Body of pancreas (tissue), 4 donors: Measurements from ENCODE around the gene MYL5. TPM values are rescaled to one million over a fixed set of nuclear protein-coding genes. Genes with fewer than 3 reads are reported as not detected.

ENCODE experiments used
- ATAC-seq: fragments of 150-250 bp; one replicate; pipeline ENCODE4 v1.9.1; 2016
- DNase-seq, 4 donors: peaks; one replicate each; pipeline ENCODE4 v3.0.0-alpha.2; 2019
- H3K27ac ChIP-seq, 4 donors: fragments of 200-600 bp; sonication (generic); 1 replicate in 3 of 4; 2 replicates in 1 of 4; pipeline versions ENCODE4 v1.5.1 to v1.6.1; 2016 to 2019; ENCODE audit warnings: mild to moderate bottlenecking in 1 of 4, mixed read lengths in 1 of 4, moderate library complexity in 1 of 4
- H3K27me3 ChIP-seq, 2 donors: fragments of 200-600 bp; sonication (generic); one replicate each; pipeline ENCODE4 v1.6.0; 2016; ENCODE audit warnings: mild to moderate bottlenecking in 1 of 2
- H3K36me3 ChIP-seq, 2 donors: fragments of 200-600 bp; sonication (generic); replicated peaks in 1 of 2; 2 replicates each; pipeline ENCODE4 v1.5.1; 2016; ENCODE audit warnings: low read depth in 2 of 2; ENCODE audit not compliant: insufficient read depth in 1 of 2
- H3K4me1 ChIP-seq: fragments of 200-600 bp; sonication (generic); one replicate; pipeline ENCODE4 v1.6.0; 2016
- H3K4me3 ChIP-seq, 2 donors: fragments of 200-600 bp; sonication (generic); 1 replicate in 1 of 2; 2 replicates in 1 of 2; pipeline ENCODE4 v1.5.1; 2016 to 2019
- H3K9me3 ChIP-seq, 3 donors: fragments of 200-600 bp; sonication (generic); 1 replicate in 2 of 3; 2 replicates in 1 of 3; pipeline ENCODE4 v1.5.1; 2016
- POLR2A ChIP-seq, 3 donors: fragments of 450-650 bp; IDR thresholded peaks; one replicate each; pipeline ENCODE4 v1.6.1; 2016; ENCODE audit warnings: antibody characterized with exemption in 3 of 3, mild to moderate bottlenecking in 2 of 3
- WGBS, 2 donors: methylation state at CpG; one replicate each; pipeline ENCODE4 v1.1.5; 2017; 5-methylcytosine and 5-hydroxymethylcytosine counted together
- intact Hi-C: fragments of 100-400 bp; cut with DNase I; formaldehyde crosslinking; loops from one replicate; pipeline ENCODE4 v1.15.1; 2023
- total RNA-seq, 2 donors: library from RNA; depleted of rRNA; stranded (reverse); fragments of >200 nt; gene quantifications; one replicate each; pipeline ENCODE4 v1.1.0, GENCODE V29; 2016
- TF ChIP-seq, protein P1 (sequence below), 7 experiments: fragments of 450-650 bp in 4 of 7; fragments of 200-600 bp in 3 of 7; sonication (generic) in 3 of 7; IDR thresholded peaks; one replicate each; pipeline ENCODE4 v1.5.1; 2016 to 2019; ENCODE audit warnings: antibody characterized with exemption in 7 of 7

Gene MYL5
- total RNA-seq, 2 donors from 2014 or later: 3.0 to 6.0 TPM

DNA sequence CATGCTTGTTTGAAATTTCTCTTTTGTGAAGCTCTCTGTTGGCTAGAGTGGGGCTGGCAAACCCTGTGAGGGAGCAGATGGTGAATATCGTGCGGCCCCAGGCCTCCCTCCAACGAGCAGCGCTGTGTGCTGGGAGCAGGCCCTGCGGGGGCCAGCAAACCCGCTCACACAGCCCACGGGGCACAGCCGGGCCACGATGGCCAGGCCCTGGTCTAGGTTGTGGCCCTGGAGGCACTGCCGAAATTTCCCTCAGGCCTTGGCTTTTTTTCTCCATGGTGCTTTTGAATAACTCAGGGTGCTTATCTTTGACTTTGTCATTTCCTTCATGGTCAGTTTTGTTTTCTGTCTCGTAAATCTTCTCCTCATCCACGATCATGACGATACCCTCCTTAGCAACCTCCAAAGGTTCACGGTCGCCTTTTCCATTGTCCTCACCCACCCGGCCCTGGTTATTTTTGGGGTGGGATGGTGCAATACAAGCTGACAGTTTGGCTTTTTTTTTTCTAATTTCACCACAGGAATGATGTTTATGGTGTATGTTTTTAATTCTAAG, 52.0 kb downstream of the MYL5 start:
- WGBS, 2 donors: 69 to 78% methylated on average over 15 to 16 of the region's 16 CpGs
- H3K36me3 ChIP-seq: no peaks in the 10 kb centered on the region
- intact Hi-C loops: no loop called here
- no peak for TF ChIP-seq POLR2A (IDR thresholded peaks at IDR 0.05)
- TF ChIP-seq, protein P1, sequence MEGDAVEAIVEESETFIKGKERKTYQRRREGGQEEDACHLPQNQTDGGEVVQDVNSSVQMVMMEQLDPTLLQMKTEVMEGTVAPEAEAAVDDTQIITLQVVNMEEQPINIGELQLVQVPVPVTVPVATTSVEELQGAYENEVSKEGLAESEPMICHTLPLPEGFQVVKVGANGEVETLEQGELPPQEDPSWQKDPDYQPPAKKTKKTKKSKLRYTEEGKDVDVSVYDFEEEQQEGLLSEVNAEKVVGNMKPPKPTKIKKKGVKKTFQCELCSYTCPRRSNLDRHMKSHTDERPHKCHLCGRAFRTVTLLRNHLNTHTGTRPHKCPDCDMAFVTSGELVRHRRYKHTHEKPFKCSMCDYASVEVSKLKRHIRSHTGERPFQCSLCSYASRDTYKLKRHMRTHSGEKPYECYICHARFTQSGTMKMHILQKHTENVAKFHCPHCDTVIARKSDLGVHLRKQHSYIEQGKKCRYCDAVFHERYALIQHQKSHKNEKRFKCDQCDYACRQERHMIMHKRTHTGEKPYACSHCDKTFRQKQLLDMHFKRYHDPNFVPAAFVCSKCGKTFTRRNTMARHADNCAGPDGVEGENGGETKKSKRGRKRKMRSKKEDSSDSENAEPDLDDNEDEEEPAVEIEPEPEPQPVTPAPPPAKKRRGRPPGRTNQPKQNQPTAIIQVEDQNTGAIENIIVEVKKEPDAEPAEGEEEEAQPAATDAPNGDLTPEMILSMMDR (IDR thresholded peaks at IDR 0.05): no peak
- no peak overlapping the region for H3K27ac ChIP-seq
- no peak overlapping the region for H3K4me3 ChIP-seq
- H3K27me3 ChIP-seq: no peaks in the 10 kb centered on the region
- no peaks in the 10 kb centered on the region for H3K4me1 ChIP-seq
- ATAC-seq: no peak
- no peak for DNase-seq
- H3K9me3 ChIP-seq: no peaks in the 10 kb centered on the region

DNA sequence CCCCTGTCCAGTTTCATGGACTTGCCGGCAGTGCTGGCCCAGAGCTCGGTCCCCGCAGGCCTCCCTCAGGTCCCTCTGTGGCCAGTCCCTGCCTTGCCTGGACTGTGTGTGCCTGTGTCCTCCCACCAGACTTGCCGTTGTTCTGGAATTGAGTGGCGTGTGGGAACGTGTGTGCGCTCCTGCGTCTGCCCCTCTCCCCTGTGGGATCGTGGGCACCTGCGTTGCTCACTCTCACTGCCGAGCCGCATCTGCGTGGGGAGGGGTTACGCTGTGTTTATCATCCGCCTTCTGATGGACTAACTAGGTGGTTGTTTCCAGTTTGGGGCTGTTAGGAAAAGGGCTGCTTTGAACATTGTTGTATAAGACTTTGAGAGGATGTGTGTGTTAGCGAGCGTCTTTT, 52.5 kb downstream of the MYL5 start:
- Histone ChIP-seq H3K4me3 (no peak overlapping the region), H3K36me3 (no peaks in the 10 kb centered on the region), H3K9me3 (no peaks in the 10 kb centered on the region), H3K4me1 (no peaks in the 10 kb centered on the region), H3K27ac (no peak overlapping the region), H3K27me3 (no peaks in the 10 kb centered on the region)
- no peak for ATAC-seq
- TF ChIP-seq POLR2A (IDR thresholded peaks at IDR 0.05): no peak
- TF ChIP-seq, protein P1 (IDR thresholded peaks at IDR 0.05): no peak
- DNase-seq: no peak
- intact Hi-C loops: no loop called here
- 77 to 92% methylated on average over 13 to 17 of the region's 17 CpGs for WGBS, 2 donors

DNA sequence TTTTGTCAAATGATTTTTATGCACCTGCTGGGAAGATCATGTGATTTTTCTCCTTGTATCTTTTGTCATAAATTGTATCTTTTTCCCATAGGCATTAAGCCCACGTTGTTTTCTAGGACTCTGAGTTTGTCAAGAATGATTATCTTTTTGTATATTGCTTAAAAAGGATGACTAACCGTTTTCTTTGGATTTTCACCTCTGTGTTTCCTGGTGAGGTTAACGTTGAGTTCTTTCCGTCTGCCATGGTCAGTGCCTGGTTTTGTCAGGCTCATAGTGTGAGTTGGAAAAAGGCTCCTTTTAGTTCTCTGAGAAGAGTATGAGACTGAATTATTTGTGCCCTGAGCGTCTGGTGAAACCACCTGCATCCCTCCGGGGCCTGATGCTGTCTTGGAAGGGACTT, 53.2 kb downstream of the MYL5 start:
- no peak overlapping the region for H3K27ac ChIP-seq
- DNase-seq (no peak), ATAC-seq (no peak)
- no peaks in the 10 kb centered on the region for H3K9me3 ChIP-seq
- TF ChIP-seq, protein P1 (IDR thresholded peaks at IDR 0.05): no peak
- TF ChIP-seq POLR2A (IDR thresholded peaks at IDR 0.05): no peak
- H3K36me3 ChIP-seq: no peaks in the 10 kb centered on the region
- no peaks in the 10 kb centered on the region for H3K4me1 ChIP-seq
- 67 to 82% methylated on average over 6 of the region's 6 CpGs for WGBS, 2 donors
- H3K4me3 ChIP-seq: no peak overlapping the region
- intact Hi-C loops: no loop called here
- no peaks in the 10 kb centered on the region for H3K27me3 ChIP-seq

DNA sequence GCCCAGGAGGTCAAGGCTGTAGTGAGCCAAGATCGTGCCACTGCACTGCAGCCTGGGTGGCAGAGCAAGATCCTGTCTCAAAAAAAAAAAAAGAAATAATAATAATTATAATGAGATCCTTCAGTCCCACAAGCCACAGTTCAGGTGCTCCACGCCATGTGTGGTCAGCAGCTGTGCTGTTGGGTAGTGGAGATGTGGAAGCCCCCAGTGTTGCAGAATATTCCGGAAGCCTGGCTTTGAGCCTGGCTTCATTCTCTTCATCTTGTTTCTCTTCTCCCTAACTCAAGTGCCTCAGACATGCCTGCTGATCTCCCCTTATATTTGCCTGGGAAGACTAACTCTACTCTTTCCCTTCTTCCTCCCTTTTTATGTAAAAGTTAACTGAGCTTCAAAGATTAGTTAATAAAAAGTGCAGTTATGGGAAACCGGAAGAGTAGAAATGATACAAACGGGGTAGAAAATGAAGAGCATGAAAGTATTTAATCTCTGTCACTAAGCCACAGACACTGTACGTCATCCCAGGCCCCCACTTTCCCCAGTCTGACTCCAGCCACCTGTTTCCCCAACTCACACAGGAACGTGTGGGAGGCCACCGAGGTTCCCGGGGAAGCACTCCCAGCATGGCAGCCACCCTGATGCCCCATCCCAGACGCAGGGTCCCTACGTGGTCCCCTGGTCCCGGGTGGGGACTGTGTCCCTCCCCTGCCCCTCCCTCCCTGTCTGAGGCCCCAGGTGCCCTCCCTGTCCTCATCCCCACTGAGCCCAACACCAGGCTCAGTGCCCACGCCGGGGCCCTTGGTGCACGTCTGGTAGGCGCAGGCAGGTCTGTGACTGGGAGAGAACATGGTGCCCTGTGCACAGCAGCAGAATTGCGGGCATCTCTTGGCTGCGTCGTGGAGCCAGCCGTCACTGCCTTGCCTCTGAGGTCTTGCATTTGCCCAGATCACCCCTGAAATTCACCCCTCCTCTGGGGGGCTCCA, 55.3 kb downstream of the MYL5 start:
- WGBS, 2 donors: 92% methylated on average over 11 to 20 of the region's 20 CpGs
- Histone ChIP-seq H3K4me1 (no peaks in the 10 kb centered on the region), H3K27ac (no peak overlapping the region), H3K27me3 (no peaks in the 10 kb centered on the region), H3K36me3 (peaks cover 0 to 12% of the 10 kb centered on the region in 2 donors), H3K4me3 (no peak overlapping the region), H3K9me3 (no peaks in the 10 kb centered on the region)
- DNase-seq: no peak
- no peak for ATAC-seq
- TF ChIP-seq, protein P1 (IDR thresholded peaks at IDR 0.05): no peak
- no peak for TF ChIP-seq POLR2A (IDR thresholded peaks at IDR 0.05)
- intact Hi-C loops: no loop called here
